SK-N-SH (cell line): ENCODE results near the gene ARHGEF37.

ENCODE experiments used
- EP300 ChIP-seq, 2 experiments: IDR thresholded peaks; 2 replicates each; pipeline versions ENCODE4 v1.4.0 to v1.6.1; 2012; ENCODE audit warnings: borderline replicate concordance in 1 of 2, low read depth in 1 of 2, low read length in 1 of 2
- EZH2phosphoT487 ChIP-seq: fragments of 200-600 bp; sonication (generic); IDR thresholded peaks from 2 replicates; pipeline ENCODE4 v1.6.1; 2017; ENCODE audit warnings: low read depth, mixed run types, mild to moderate bottlenecking, antibody characterized with exemption, moderate library complexity, borderline replicate concordance
- FOSL2 ChIP-seq: IDR thresholded peaks from 2 replicates; pipeline ENCODE4 v1.4.0; 2012; ENCODE audit warnings: low read depth, mild to moderate bottlenecking, moderate library complexity, borderline replicate concordance
- FOXM1 ChIP-seq: IDR thresholded peaks from 2 replicates; pipeline ENCODE4 v1.4.0; 2012; ENCODE audit warnings: low read depth, mild to moderate bottlenecking
- JUND ChIP-seq: IDR thresholded peaks from 2 replicates; pipeline ENCODE4 v1.4.0; 2012
- POLR2AphosphoS5 ChIP-seq: IDR thresholded peaks from 2 replicates; pipeline ENCODE4 v1.6.1; 2012; ENCODE audit warnings: low read depth, low read length
- RCOR1 ChIP-seq: fragments of 150-350 bp; IDR thresholded peaks from 2 replicates; pipeline ENCODE4 v1.6.1; 2017; ENCODE audit warnings: antibody characterized with exemption, low read length
- RFX5 ChIP-seq: IDR thresholded peaks from 2 replicates; pipeline ENCODE4 v1.6.1; 2012; ENCODE audit warnings: mild to moderate bottlenecking, improper control_type of control experiment, low read length
- TAF1 ChIP-seq: IDR thresholded peaks from 2 replicates; pipeline ENCODE4 v1.6.1; 2012; ENCODE audit warnings: low read depth, mild to moderate bottlenecking, low read length, moderate library complexity, borderline replicate concordance
- TEAD4 ChIP-seq: IDR thresholded peaks from 2 replicates; pipeline ENCODE4 v1.4.0; 2012; ENCODE audit warnings: mild to moderate bottlenecking, borderline replicate concordance; ENCODE audit not compliant: insufficient read depth
- YY1 ChIP-seq: IDR thresholded peaks from 2 replicates; pipeline ENCODE4 v1.4.0; 2012; ENCODE audit warnings: low read depth, mild to moderate bottlenecking
- TF ChIP-seq, protein P1 (sequence below): fragments of 200-600 bp; sonication (generic); IDR thresholded peaks from 2 replicates; pipeline ENCODE4 v1.6.1; 2017; ENCODE audit warnings: antibody characterized with exemption, mild to moderate bottlenecking, moderate library complexity
- TF ChIP-seq, protein P2 (sequence below): fragments of 150-350 bp; IDR thresholded peaks from 2 replicates; pipeline ENCODE4 v1.6.1; 2016; ENCODE audit warnings: mild to moderate bottlenecking, low read depth, low read length
- TF ChIP-seq, protein P3 (sequence below): IDR thresholded peaks from 2 replicates; pipeline ENCODE4 v1.4.0; 2012; ENCODE audit warnings: low read depth

DNA sequence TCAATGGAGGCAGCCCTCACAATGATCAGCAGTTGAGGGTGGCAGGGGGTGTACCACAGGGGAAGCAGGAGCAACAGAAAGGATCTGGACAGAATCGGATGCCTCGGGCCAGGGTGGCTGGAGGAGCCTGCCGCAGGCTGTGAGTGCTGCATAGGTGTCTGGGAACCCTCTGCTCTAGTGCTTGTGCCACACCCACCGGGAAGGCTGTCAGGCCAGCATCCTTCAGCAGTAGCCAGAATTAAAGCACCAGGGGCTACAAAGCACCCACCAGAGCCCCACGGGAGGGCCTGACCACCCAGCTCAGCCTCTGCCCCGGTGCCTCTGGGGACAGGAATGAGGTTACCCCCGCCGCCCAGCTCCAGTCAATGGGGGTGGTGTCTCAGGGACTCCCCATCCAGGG lies 49.0 kb downstream of the ARHGEF37 start:
- no peak for TF ChIP-seq RCOR1
- TF ChIP-seq, protein P1, sequence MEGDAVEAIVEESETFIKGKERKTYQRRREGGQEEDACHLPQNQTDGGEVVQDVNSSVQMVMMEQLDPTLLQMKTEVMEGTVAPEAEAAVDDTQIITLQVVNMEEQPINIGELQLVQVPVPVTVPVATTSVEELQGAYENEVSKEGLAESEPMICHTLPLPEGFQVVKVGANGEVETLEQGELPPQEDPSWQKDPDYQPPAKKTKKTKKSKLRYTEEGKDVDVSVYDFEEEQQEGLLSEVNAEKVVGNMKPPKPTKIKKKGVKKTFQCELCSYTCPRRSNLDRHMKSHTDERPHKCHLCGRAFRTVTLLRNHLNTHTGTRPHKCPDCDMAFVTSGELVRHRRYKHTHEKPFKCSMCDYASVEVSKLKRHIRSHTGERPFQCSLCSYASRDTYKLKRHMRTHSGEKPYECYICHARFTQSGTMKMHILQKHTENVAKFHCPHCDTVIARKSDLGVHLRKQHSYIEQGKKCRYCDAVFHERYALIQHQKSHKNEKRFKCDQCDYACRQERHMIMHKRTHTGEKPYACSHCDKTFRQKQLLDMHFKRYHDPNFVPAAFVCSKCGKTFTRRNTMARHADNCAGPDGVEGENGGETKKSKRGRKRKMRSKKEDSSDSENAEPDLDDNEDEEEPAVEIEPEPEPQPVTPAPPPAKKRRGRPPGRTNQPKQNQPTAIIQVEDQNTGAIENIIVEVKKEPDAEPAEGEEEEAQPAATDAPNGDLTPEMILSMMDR = no peak
- TF ChIP-seq POLR2AphosphoS5 = no peak
- TF ChIP-seq EZH2phosphoT487 = no peak
- TF ChIP-seq RFX5 = no peak
- TF ChIP-seq TEAD4 = no peak
- TF ChIP-seq, protein P2, sequence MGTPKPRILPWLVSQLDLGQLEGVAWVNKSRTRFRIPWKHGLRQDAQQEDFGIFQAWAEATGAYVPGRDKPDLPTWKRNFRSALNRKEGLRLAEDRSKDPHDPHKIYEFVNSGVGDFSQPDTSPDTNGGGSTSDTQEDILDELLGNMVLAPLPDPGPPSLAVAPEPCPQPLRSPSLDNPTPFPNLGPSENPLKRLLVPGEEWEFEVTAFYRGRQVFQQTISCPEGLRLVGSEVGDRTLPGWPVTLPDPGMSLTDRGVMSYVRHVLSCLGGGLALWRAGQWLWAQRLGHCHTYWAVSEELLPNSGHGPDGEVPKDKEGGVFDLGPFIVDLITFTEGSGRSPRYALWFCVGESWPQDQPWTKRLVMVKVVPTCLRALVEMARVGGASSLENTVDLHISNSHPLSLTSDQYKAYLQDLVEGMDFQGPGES = no peak
- TF ChIP-seq, protein P3, sequence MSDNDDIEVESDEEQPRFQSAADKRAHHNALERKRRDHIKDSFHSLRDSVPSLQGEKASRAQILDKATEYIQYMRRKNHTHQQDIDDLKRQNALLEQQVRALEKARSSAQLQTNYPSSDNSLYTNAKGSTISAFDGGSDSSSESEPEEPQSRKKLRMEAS = no peak
- no peak for TF ChIP-seq JUND
- TF ChIP-seq FOSL2 = no peak
- TF ChIP-seq EP300 (IDR thresholded peaks at IDR 0.05; ENCODE audit: borderline replicate concordance in 1 of 2, low read depth in 1 of 2, low read length in 1 of 2) = no peak
- TF ChIP-seq YY1 = no peak
- TF ChIP-seq FOXM1 = no peak
- TF ChIP-seq TAF1 = no peak
